GM18867 (cell line): ENCODE data around the gene VDR.

ENCODE experiments used
- ATAC-seq: cut with Tn5 transposase; IDR thresholded peaks from one replicate; pipeline ENCODE4 v1.9.1; 2021; ENCODE audit warnings: mild to moderate bottlenecking, moderate library complexity; ENCODE audit not compliant: unreplicated experiment

VDR gene

GRCh38 chr12:47800582-47800981 lies 104.2 kb downstream of the VDR start:
- no peak for ATAC-seq

- no peak for ATAC-seq
Observed at GRCh38 chr12:47799357-47799955, 105.3 kb downstream of the VDR start.

- no peak for ATAC-seq
Observed at GRCh38 chr12:47798382-47798948, 106.3 kb downstream of the VDR start.

GRCh38 chr12:47797441-47797840 lies 107.4 kb downstream of the VDR start:
- peak; percentile 76 for ATAC-seq

GRCh38 chr12:47795814-47796411 lies 108.9 kb downstream of the VDR start:
- no peak for ATAC-seq

- no peak for ATAC-seq
Observed at GRCh38 chr12:47795121-47795813, 109.5 kb downstream of the VDR start.

GRCh38 chr12:47794679-47795078 lies 110.1 kb downstream of the VDR start:
- ATAC-seq: no peak

- ATAC-seq: no peak
Observed at GRCh38 chr12:47793015-47793681, 111.6 kb downstream of the VDR start.

GRCh38 chr12:47791874-47792273 lies 112.9 kb downstream of the VDR start:
- no peak for ATAC-seq
